ENCODE results near the gene NECTIN4.

NECTIN4 gene

DNA sequence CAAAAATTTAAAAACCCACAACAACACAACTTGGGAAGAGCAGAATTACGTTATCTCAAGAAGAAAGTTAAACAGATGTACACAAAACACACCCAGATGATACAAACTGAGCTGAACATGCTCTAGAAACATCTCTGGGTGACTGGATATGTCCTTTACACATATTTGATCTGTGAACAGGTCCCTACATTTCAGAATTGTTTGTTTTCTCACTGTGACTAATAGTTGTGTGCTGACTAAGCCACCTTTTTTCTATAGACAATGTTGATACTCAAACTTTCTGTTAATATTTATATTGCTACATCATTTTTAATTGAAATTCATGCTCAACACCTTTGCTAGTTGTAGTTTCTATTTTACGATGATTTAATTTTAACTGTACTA, 67.4 kb downstream of the NECTIN4 start:
- DNase-seq (ENCODE audit: low spot score): no peak

DNA sequence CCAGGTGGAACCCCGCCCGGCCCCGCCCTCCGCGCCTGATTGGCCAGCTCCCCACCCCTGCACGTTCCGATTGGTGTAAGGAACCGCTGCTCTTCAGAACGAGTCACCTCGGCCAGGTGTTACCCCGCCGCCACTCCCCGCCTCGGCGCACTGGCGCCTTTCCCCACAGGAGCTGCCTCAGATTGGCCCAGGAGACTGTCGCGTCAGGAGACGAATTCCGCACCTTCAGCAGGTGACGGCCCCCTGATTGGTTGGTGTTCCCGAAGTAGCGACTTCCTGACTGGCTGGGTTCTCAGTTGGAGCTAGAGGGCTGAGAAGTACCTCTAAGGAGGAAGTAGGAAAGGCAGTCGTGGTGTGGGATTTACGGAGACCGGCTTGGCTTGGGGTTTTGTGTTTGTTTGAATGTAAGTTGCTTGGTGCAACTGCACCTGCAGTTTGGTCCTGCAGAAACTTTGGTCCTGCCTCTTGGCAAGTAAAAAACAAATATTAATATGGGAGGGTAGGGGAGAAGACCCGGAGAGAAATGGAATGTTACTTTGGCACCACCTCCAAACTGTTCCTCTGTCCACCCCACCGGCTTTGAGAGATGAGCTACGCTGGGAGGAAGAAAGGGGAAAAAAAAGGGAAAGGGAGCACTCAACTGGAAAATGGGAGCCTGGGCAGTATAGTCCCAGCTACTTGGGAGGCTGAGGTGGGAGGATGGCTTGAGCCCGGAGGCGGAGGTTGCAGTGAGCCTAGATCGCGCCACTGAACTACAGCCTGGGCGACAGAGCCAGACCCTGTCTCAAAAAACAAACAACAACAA, 68.0 kb downstream of the NECTIN4 start:
- DNase-seq (ENCODE audit: low spot score): peak; percentile 84
